Measurements from ENCODE around the gene MATN1.
A peak's percentile ranks its signal among the peaks of the same experiment; 100 is the strongest.

The MATN1 gene

GRCh38 chr1:30720271-30721223 lies 2.8 kb downstream of the MATN1 start:
- no peak for DNase-seq (ENCODE audit: extremely low read depth in 1 of 2, low read depth in 1 of 2)

DNA sequence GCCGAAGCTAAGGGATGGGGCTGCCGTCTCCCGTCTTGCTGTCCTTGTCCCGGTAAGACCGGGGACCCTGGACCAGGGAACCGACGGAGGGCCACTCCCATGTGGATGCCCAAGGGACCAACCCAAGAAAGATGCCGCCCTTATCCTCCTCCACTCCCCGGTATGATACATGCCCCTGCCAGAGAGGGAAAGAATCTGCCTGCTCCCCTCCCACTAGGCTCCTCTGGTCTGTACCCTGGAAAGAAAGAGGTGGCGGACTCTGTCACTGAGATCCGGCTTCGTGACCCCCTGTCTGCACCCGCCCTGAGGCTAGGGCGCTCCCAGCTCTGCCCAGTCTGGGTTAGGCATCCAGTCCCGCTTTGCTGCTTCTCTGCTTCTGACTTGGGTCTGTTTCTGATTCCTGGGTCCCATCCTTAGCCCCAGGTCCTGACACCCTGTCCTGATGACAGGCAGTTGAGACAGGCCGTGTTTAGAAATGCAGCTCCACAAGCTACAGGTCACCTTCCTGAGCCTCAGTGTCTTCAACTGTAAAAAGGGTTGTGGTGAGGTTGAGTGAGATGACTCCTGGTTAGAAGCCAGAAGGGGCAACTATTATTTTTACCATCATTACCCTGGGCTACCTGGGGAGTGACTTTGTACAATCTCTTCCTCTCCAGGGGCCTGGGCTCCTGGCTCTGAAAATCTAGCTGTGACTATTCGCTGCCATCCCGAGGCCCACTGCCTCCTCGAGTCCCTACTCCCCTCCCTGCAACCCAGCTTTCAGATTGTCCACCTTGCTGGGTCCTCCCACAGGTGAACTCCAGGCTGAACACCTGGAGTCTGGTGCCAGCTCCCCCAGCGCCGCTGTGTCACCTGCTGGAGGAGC lies 3.7 kb downstream of the MATN1 start:
- DNase-seq (ENCODE audit: extremely low read depth in 1 of 2, low read depth in 1 of 2): no peak

DNA sequence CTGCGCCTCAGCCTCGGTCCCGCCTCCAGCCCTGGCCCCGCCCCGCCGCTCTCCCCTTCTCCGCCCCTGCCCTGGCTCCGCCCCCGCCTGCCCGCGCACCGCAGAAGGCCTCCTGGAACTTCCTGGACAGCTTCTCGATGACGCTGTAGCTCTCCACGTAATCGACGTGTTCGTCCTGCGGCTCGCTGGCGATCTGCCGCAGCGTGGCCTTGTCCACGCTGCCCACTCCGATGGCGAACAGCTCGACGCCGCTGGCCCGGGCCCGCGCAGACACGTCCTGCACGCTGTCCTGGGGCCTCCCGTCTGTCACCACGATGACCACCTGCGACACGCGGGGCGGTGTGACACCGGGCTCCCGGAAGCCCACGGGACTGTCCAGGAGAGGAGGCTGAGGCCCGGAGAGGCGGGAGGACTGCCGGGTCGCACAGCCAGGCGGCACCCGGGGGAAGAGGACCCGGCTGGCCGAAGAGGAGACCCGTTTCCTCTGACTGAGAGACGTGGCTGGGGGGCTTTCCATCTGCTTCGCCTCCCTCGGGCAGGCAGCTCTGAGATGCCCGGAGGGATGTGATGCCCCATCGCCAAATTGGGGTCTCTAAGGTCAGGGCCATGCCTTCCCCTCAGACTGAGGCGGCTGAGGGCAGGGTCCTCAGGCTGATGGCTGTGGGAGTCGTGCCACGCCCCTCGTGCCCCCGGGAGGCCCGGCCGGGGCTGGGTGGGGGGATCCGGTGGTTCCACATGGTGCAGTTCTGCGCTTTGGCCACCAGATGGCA lies 4.6 kb downstream of the MATN1 start:
- peak; percentile 56 to 74 for DNase-seq (ENCODE audit: extremely low read depth in 1 of 2, low read depth in 1 of 2)

GRCh38 chr1:30718091-30718635 lies 5.2 kb downstream of the MATN1 start:
- DNase-seq (ENCODE audit: extremely low read depth in 1 of 2, low read depth in 1 of 2): peak; percentile 98 to 100

DNA sequence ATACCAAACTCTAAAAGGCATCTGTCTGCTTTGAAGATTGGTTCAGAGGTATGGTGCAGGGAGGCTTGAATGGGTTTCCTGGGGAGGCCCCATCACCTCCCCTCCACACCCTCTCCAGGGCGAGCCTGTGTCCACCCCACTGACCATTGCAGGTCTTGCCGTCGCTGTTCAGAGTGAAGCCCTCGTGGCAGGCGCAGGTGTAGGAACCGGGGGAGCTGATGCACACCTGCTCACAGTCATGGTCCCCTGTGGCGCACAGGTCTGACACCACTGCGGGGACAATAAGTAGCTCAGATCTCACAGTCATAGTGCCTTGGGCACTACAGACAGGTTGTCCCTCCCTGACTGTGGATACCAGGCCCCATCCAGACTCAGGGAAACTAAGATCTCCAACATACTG lies 6.7 kb downstream of the MATN1 start:
- no peak for DNase-seq (ENCODE audit: extremely low read depth in 1 of 2, low read depth in 1 of 2)

DNA sequence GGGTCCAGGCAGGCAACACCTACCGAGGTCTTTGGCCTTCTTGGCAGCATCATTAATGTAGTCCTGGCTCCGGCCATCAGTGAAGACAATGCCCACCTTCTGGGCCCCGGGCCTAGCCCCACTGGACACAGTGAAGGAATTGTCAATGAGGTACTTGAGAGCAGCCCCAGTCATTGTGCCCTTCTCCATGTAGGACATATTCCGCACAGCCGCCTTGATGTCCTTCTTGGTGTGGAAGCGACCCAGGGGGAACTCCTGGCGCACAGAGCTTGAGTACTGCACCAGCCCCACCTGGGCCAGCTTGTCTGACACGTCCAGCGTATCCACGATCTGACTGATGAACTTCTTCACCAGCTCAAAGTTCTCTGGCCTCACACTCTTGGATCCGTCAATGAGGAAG lies 7.5 kb downstream of the MATN1 start:
- DNase-seq (ENCODE audit: extremely low read depth in 1 of 2, low read depth in 1 of 2): no peak

DNA sequence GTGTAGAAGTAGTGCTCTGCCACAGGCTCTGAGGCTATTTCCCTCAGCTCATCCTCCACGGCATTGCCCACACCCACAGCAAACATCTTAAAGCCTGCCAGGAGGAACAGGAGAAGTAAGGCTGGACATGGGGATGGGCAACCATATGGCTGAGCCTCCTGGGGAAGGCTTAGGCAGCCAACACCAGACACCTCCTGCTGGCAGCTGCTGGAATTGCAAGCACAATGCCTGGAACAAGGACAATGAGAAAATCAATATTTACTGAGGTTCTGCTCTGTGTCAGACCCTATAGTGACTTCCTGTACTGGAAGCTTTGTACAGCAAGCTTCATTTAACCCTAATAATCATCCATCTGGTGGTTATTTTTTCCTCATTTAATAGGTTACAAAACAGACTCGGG lies 8.2 kb downstream of the MATN1 start:
- no peak for DNase-seq (ENCODE audit: extremely low read depth in 1 of 2, low read depth in 1 of 2)

DNA sequence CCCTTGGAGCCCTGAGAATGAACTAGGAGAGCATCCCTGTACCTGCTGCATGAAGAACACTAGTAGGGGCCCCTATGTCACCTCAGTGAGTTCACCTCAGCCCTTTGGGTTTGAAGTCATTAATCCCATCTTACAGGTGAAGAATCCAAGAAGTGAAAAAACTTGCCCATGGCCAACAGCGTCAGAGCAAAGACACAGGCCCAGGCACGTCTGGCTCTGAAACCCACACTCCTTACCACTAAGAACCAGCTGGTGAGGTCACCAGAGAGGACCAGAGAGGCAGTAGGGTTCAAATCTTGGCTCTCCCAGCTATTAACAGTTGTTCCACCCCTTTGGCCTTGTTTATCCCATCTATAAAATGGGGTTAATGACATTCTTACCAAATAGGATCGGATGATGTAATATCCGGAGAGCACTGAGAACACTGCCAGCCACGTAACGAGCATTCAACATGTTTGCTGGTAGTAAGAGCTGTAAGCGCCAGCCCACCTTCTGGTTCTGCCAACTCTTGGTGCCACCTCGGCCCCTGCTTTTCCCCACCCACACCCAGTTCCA lies 8.8 kb downstream of the MATN1 start:
- no peak for DNase-seq (ENCODE audit: extremely low read depth in 1 of 2, low read depth in 1 of 2)

DNA sequence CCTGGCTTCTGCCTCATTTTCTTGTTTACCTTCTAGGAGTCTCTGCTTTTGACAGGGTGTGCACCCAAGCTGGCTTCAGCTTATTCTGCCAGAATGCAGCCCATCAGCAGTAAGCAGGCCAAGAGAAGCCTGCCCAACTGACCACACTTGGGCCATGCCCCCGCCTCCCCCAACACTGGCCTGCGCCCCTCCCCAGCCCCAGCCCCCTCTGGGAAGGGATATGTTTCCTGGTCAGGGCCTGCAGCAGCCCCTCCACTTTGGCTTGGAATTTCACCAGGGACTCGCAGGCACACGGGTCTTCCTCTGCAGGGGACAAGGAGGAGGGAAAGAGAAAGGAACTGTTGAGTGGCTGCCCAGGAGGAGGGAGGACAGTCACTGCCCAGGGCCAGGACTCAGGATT lies 9.4 kb downstream of the MATN1 start:
- no peak for DNase-seq (ENCODE audit: extremely low read depth in 1 of 2, low read depth in 1 of 2)

- no peak for DNase-seq (ENCODE audit: extremely low read depth in 1 of 2, low read depth in 1 of 2)
Measured at GRCh38 chr1:30713311-30713710, 10.1 kb downstream of the MATN1 start.

GRCh38 chr1:30712583-30712982 lies 10.8 kb downstream of the MATN1 start:
- DNase-seq (ENCODE audit: extremely low read depth in 1 of 2, low read depth in 1 of 2): no peak

DNA sequence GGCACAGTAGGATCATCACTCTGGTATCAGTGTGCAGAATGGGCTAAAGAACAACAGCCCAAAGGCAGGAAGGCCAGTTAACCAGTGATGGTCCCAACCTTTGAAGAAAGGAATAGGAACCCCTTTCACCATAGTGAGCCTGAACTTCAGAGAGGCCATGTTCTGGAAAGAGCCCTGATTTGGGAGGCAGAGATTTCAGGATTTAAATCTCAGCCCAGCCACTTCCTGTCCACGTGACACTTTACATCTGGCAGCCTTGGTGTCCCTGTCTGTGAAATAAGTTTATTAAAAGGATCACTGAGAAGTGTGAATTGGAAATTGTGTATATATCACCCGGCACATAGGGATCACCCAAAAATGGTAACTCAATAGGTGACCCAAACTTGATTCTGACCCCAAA lies 13.0 kb downstream of the MATN1 start:
- DNase-seq (ENCODE audit: extremely low read depth in 1 of 2, low read depth in 1 of 2): no peak

GRCh38 chr1:30708361-30708728 lies 15.0 kb downstream of the MATN1 start:
- no peak for DNase-seq (ENCODE audit: extremely low read depth in 1 of 2, low read depth in 1 of 2)

DNA sequence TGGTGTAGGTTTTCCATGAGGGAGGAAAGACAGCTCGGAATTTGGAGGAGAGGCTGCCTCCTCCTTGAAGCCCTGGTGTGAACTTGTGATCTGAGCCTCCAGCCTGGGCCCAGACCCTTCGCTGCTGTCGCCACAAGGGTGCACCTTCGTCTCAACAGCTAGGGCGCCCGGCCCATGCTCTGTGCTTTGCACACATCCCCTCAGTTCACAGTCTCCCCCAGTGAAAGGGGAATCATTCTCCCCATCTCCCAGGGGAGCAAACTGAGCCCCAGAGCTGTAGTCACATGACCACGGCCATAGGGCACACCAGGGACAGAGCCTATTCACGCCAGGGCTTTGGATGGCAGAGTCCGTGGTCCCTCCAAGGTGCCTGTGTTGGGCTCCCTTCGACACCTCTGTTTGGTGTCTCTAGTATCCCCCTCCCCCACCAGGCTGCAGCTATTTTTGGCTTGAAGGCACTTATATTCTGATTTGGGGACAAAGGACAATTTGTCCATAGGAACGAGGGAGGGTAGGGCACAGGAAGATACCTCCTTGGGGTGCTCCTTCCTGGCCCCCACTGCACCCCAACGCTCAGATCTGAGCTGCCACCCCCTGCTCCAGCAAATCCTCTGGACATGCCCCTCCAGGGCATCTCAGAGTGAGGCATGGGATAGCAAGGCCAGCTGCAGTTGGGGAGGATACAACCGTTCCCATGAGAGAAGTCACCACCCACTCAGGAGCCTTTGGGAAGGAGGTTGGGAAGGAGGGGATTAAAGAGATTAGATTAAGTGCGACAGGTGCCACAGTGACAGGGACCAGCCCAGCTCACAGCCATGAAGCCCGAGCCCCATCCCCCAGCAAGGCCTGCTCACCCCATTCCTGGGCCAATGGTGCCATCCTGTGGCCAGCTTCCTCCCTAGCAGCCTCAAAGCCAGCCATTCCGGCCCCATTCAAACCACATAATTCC lies 15.7 kb downstream of the MATN1 start:
- peak in 1 of 2 donors; percentile 35 for DNase-seq (ENCODE audit: extremely low read depth in 1 of 2, low read depth in 1 of 2)

GRCh38 chr1:30706528-30706927 lies 16.9 kb downstream of the MATN1 start:
- no peak for DNase-seq (ENCODE audit: extremely low read depth in 1 of 2, low read depth in 1 of 2)

DNA sequence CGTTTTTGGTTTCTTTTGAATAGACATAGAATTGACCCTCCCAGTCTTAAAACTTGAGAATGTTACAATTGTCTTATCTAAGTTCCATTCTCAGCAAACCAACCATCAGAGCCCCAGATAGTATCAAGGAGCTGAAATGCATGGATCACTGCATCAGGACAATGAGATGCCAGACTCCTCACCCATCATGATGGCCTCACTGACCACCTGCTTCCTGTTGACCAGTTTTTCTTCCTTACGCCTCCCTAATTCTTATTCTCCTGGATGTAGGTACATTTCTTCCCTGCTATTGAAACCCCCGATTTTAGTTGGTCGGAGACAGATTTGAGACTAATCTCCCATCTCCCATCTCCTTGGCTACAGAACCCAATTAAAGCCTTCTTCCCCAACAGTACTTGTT lies 17.7 kb downstream of the MATN1 start:
- DNase-seq (ENCODE audit: extremely low read depth in 1 of 2, low read depth in 1 of 2): no peak

- DNase-seq (ENCODE audit: extremely low read depth in 1 of 2, low read depth in 1 of 2): no peak
Measured at GRCh38 chr1:30704765-30705509, 18.4 kb downstream of the MATN1 start.

GRCh38 chr1:30704271-30704670 lies 19.1 kb downstream of the MATN1 start:
- no peak for DNase-seq (ENCODE audit: extremely low read depth in 1 of 2, low read depth in 1 of 2)

- DNase-seq (ENCODE audit: extremely low read depth in 1 of 2, low read depth in 1 of 2): no peak
Measured at GRCh38 chr1:30702823-30703222, 20.6 kb downstream of the MATN1 start.
